ENCODE data around the gene MTERF2. TPM values are rescaled to one million over a fixed set of nuclear protein-coding genes. Genes with fewer than 3 reads are reported as not detected.

MTERF2 gene
- total and polyA plus RNA-seq, 10 of the 15 experiments (the other 5 are each of a cell fraction or from before 2014, with no cell fraction given): 2.1 to 9.8 (median 6.7) TPM

GRCh38 chr12:106999446-106999845 lies 12.5 kb upstream of the MTERF2 start:
- CTCF ChIA-PET: no interaction called here
- in situ Hi-C loops (cut with MboI): no loop called here
- no peaks in the 10 kb centered on the region; a peak in 1 of 4 replicates for H3K36me3 ChIP-seq (ENCODE audit: control insufficient read depth in 2 of 2, insufficient read depth in 2 of 2, low read length in 1 of 2)
- RAD21 ChIA-PET (ENCODE audit: unreplicated experiment): no interaction called here
- no peaks in the 10 kb centered on the region for H4K20me1 ChIP-seq (ENCODE audit: control insufficient read depth, insufficient read depth)
- DNase-seq (ENCODE audit: low read depth, low spot score) (no peak), FAIRE-seq (no peak), ATAC-seq (no peak)
- intact Hi-C loops (cut with micrococcal nuclease; ENCODE audit: unreplicated experiment): no loop called here
- SMC1A ChIA-PET (ENCODE audit: uncharacterized antibody, unreplicated experiment): no interaction called here
- TF ChIP-seq, protein P1, sequence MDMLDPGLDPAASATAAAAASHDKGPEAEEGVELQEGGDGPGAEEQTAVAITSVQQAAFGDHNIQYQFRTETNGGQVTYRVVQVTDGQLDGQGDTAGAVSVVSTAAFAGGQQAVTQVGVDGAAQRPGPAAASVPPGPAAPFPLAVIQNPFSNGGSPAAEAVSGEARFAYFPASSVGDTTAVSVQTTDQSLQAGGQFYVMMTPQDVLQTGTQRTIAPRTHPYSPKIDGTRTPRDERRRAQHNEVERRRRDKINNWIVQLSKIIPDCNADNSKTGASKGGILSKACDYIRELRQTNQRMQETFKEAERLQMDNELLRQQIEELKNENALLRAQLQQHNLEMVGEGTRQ (IDR thresholded peaks at IDR 0.05; ENCODE audit: borderline replicate concordance, low read depth, low read length): no peak
- no peak for TF ChIP-seq MYC (IDR thresholded peaks at IDR 0.05; ENCODE audit: insufficient read depth, insufficient read length, insufficient replicate concordance, low read length, severe bottlenecking)
- no peak for TF ChIP-seq TARDBP (IDR thresholded peaks at IDR 0.05; ENCODE audit: borderline replicate concordance)
- TF ChIP-seq ZNF274 (IDR thresholded peaks at IDR 0.05; ENCODE audit: insufficient read depth, insufficient read length): no peak
- TF ChIP-seq PAX5 (IDR thresholded peaks at IDR 0.05; ENCODE audit: borderline replicate concordance, low read depth, low read length): no peak
- TF ChIP-seq ELK1 (IDR thresholded peaks at IDR 0.05; ENCODE audit: low read depth, low read length): no peak
- WGBS (ENCODE audit: insufficient coverage, insufficient replicate concordance, low lambda C conversion rate, missing lambda C conversion rate): 73% methylated on average over 6 of the region's 6 CpGs
- no peaks in the 10 kb centered on the region for H3K27me3 ChIP-seq (replicated peaks in 1 of 2; ENCODE audit: control insufficient read depth in 2 of 2, insufficient read depth in 2 of 2, low read length in 1 of 2)
- H2AFZ ChIP-seq (ENCODE audit: control insufficient read depth, low read depth, low read length): no peak overlapping the region
- H3K79me2 ChIP-seq (ENCODE audit: control insufficient read depth, insufficient read depth, low read length): no peaks in the 10 kb centered on the region
- POLR2A ChIA-PET: no interaction called here
- H3K9me3 ChIP-seq (replicated peaks; ENCODE audit: control insufficient read depth, insufficient read depth, low read length): no peaks in the 10 kb centered on the region; the same call in 2 of the 3 replicates
- H3K4me2 ChIP-seq (ENCODE audit: control insufficient read depth, insufficient read depth): no peak overlapping the region
- H3K4me1 ChIP-seq (ENCODE audit: control insufficient read depth, insufficient read depth, low read length): no peaks in the 10 kb centered on the region
- no peak overlapping the region for H3K4me3 ChIP-seq
- BruUV-seq (replicated peaks): no TSS peak
- H3K27ac ChIP-seq (ENCODE audit: control insufficient read depth, insufficient read depth): no peak overlapping the region
- no peak overlapping the region for H3K9ac ChIP-seq (ENCODE audit: control insufficient read depth, insufficient read depth, low read length)

Measured in GM12878 (cell line).